H9 (cell line): ENCODE data around the gene SMIM12. TPM values are rescaled to one million over a fixed set of nuclear protein-coding genes. Genes with fewer than 3 reads are reported as not detected.

Source experiments
- DNase-seq: peaks from one replicate; pipeline ENCODE4 v3.0.0-alpha.2; 2017
- H2AFZ ChIP-seq: one replicate; pipeline ENCODE4 v1.6.1; 2013; ENCODE audit warnings: mild to moderate bottlenecking, low read length, control low read depth, moderate library complexity
- H2AK5ac ChIP-seq: 2 replicates; pipeline ENCODE4 v1.6.1; 2013; ENCODE audit warnings: low read length, control low read depth, mixed read lengths; ENCODE audit not compliant: insufficient read length
- H2BK120ac ChIP-seq: one replicate; pipeline ENCODE4 v1.6.1; 2013; ENCODE audit warnings: low read depth, mild to moderate bottlenecking, low read length, control low read depth, inconsistent platforms; ENCODE audit not compliant: poor library complexity, severe bottlenecking
- H2BK12ac ChIP-seq: 2 replicates; pipeline ENCODE4 v1.6.1; 2013; ENCODE audit warnings: low read length, control low read depth, mixed read lengths, low read depth; ENCODE audit not compliant: insufficient read length
- H2BK15ac ChIP-seq: 2 replicates; pipeline ENCODE4 v1.6.1; 2013; ENCODE audit warnings: low read depth, low read length, control low read depth
- H2BK20ac ChIP-seq: one replicate; pipeline ENCODE4 v1.6.1; 2013; ENCODE audit warnings: low read depth, mild to moderate bottlenecking, low read length, control low read depth, inconsistent platforms; ENCODE audit not compliant: poor library complexity, severe bottlenecking
- H2BK5ac ChIP-seq: 2 replicates; pipeline ENCODE4 v1.6.1; 2013; ENCODE audit warnings: low read length, control low read depth, mixed read lengths; ENCODE audit not compliant: insufficient read length
- H3K14ac ChIP-seq: 2 replicates; pipeline ENCODE4 v1.6.1; 2013; ENCODE audit warnings: low read length, control low read depth; ENCODE audit not compliant: insufficient read depth
- H3K18ac ChIP-seq: 2 replicates; pipeline ENCODE4 v1.6.1; 2013; ENCODE audit warnings: low read depth, mild to moderate bottlenecking, mixed read lengths, low read length, control low read depth; ENCODE audit not compliant: insufficient read length
- H3K23ac ChIP-seq: 2 replicates; pipeline ENCODE4 v1.6.1; 2013; ENCODE audit warnings: low read length, control low read depth, mixed read lengths, low read depth; ENCODE audit not compliant: insufficient read length
- H3K23me2 ChIP-seq: 2 replicates; pipeline ENCODE4 v1.6.1; 2013; ENCODE audit warnings: low read depth, mild to moderate bottlenecking, mixed read lengths, low read length, control low read depth; ENCODE audit not compliant: insufficient read length, poor library complexity, severe bottlenecking
- H3K27ac ChIP-seq: 2 replicates; pipeline ENCODE4 v1.5.1; 2013; ENCODE audit warnings: low read length, control low read depth, mixed read lengths, low read depth; ENCODE audit not compliant: insufficient read length
- H3K27me3 ChIP-seq: 2 replicates; pipeline ENCODE4 v1.6.1; 2013; ENCODE audit warnings: low read length, control low read depth, inconsistent platforms; ENCODE audit not compliant: insufficient read depth
- H3K4ac ChIP-seq: 2 replicates; pipeline ENCODE4 v1.6.1; 2013; ENCODE audit warnings: low read depth, mild to moderate bottlenecking, control low read depth, inconsistent platforms, low read length, moderate library complexity
- H3K4me1 ChIP-seq: 2 replicates; pipeline ENCODE4 v1.6.1; 2013; ENCODE audit warnings: low read length, control low read depth, inconsistent platforms; ENCODE audit not compliant: insufficient read depth
- H3K4me2 ChIP-seq: 2 replicates; pipeline ENCODE4 v1.6.1; 2013; ENCODE audit warnings: low read length, control low read depth, mixed read lengths; ENCODE audit not compliant: insufficient read length, insufficient read depth
- H3K56ac ChIP-seq: 2 replicates; pipeline ENCODE4 v1.6.1; 2013; ENCODE audit warnings: low read depth, mild to moderate bottlenecking, mixed read lengths, low read length, control low read depth; ENCODE audit not compliant: insufficient read length
- H3K79me1 ChIP-seq: 2 replicates; pipeline ENCODE4 v1.6.1; 2013; ENCODE audit warnings: low read depth, mild to moderate bottlenecking, moderate library complexity, low read length, control low read depth, inconsistent platforms; ENCODE audit not compliant: insufficient read depth, poor library complexity, severe bottlenecking
- H3K79me2 ChIP-seq: 2 replicates; pipeline ENCODE4 v1.6.1; 2013; ENCODE audit warnings: low read length, control low read depth, inconsistent platforms; ENCODE audit not compliant: insufficient read depth
- H3K9ac ChIP-seq: 2 replicates; pipeline ENCODE4 v1.6.1; 2013; ENCODE audit warnings: low read length, control low read depth, mixed read lengths; ENCODE audit not compliant: insufficient read length; ENCODE audit errors: extremely low read depth
- H3K9me3 ChIP-seq: one replicate; pipeline ENCODE4 v1.6.1; 2013; ENCODE audit warnings: low read depth, low read length, inconsistent platforms; ENCODE audit not compliant: control insufficient read depth
- H3T11ph ChIP-seq: one replicate; pipeline ENCODE4 v1.6.1; 2013; ENCODE audit warnings: mild to moderate bottlenecking, low read length, control low read depth, inconsistent platforms
- H4K20me1 ChIP-seq: one replicate; pipeline ENCODE4 v1.6.1; 2013; ENCODE audit not compliant: control insufficient read depth, insufficient read length, insufficient read depth
- H4K5ac ChIP-seq: 2 replicates; pipeline ENCODE4 v1.6.1; 2013; ENCODE audit warnings: low read depth, mild to moderate bottlenecking, mixed read lengths, low read length, control low read depth; ENCODE audit not compliant: insufficient read length
- H4K8ac ChIP-seq: replicated peaks from 2 replicates; pipeline ENCODE4 v1.6.1; 2013; ENCODE audit warnings: low read length, control low read depth, mixed read lengths, low read depth; ENCODE audit not compliant: insufficient read length
- H4K91ac ChIP-seq: 2 replicates; pipeline ENCODE4 v1.6.1; 2013; ENCODE audit warnings: low read depth, mild to moderate bottlenecking, moderate library complexity, mixed read lengths, low read length, control low read depth; ENCODE audit not compliant: insufficient read length
- H3K27ac Mint-ChIP-seq, 3 experiments: 2 replicates in 2 of 3; 3 replicates in 1 of 3; pipeline ENCODE4 v1.8.0; 2020 to 2021; ENCODE audit warnings: mixed read lengths in 3 of 3, mild to moderate bottlenecking in 1 of 3, moderate library complexity in 1 of 3
- H3K27me3 Mint-ChIP-seq: 2 replicates; pipeline ENCODE4 v1.8.0; 2021; ENCODE audit warnings: low read depth, mild to moderate bottlenecking, moderate library complexity, mixed read lengths
- H3K36me3 Mint-ChIP-seq, 3 experiments: 2 replicates in 2 of 3; 3 replicates in 1 of 3; pipeline ENCODE4 v1.8.0; 2020 to 2021; ENCODE audit warnings: low read depth in 3 of 3, mixed read lengths in 3 of 3; ENCODE audit not compliant: insufficient read depth in 1 of 3
- H3K4me1 Mint-ChIP-seq, 2 experiments: 2 replicates each; pipeline ENCODE4 v1.8.0; 2020; ENCODE audit warnings: mixed read lengths in 2 of 2
- H3K4me3 Mint-ChIP-seq, 2 experiments: 2 replicates in 1 of 2; 3 replicates in 1 of 2; pipeline ENCODE4 v1.8.0; 2020 to 2021; ENCODE audit warnings: mild to moderate bottlenecking in 2 of 2, mixed read lengths in 2 of 2, moderate library complexity in 1 of 2
- H3K9me3 Mint-ChIP-seq, 2 experiments: 2 replicates in 1 of 2; 3 replicates in 1 of 2; pipeline ENCODE4 v1.8.0; 2020; ENCODE audit warnings: mild to moderate bottlenecking in 2 of 2, mixed read lengths in 2 of 2, moderate library complexity in 1 of 2
- WGBS: extraction: QIAGEN DNeasy Blood & Tissue Kit; methylation state at CpG from one replicate; pipeline ENCODE4 v1.1.7; 2013; ENCODE audit warnings: missing lambda C conversion rate, low lambda C conversion rate, mixed read lengths; ENCODE audit not compliant: insufficient read length; ENCODE audit errors: extremely low coverage; 5-methylcytosine and 5-hydroxymethylcytosine counted together
- total RNA-seq: library from RNA; stranded (reverse); gene quantifications from 2 replicates; pipeline ENCODE4 v1.2.1, GENCODE V29; 2021
- TF ChIP-seq, protein P1 (sequence below): fragments of 200-600 bp; sonication (generic); conservative IDR thresholded peaks from 3 replicates; pipeline ENCODE4 v1.8.0; 2021; ENCODE audit warnings: antibody characterized with exemption, mild to moderate bottlenecking

The SMIM12 gene
- total RNA-seq, 1 experiment from 2014 or later = 40.9 TPM

- H2BK20ac ChIP-seq = no peak overlapping the region
- H3K4me3 Mint-ChIP-seq = no peak overlapping the region
- no peak overlapping the region for H3K9ac ChIP-seq
- H3K4me1 ChIP-seq = no peaks in the 10 kb centered on the region
- no peak overlapping the region for H2BK120ac ChIP-seq
- H3K79me2 ChIP-seq = no peaks in the 10 kb centered on the region
- H3T11ph ChIP-seq = no peak overlapping the region
- H2BK5ac ChIP-seq = no peak overlapping the region
- H3K27ac Mint-ChIP-seq = no peak overlapping the region
- no peak overlapping the region for H2AK5ac ChIP-seq
- no peaks in the 10 kb centered on the region for H3K27me3 ChIP-seq
- TF ChIP-seq, protein P1, sequence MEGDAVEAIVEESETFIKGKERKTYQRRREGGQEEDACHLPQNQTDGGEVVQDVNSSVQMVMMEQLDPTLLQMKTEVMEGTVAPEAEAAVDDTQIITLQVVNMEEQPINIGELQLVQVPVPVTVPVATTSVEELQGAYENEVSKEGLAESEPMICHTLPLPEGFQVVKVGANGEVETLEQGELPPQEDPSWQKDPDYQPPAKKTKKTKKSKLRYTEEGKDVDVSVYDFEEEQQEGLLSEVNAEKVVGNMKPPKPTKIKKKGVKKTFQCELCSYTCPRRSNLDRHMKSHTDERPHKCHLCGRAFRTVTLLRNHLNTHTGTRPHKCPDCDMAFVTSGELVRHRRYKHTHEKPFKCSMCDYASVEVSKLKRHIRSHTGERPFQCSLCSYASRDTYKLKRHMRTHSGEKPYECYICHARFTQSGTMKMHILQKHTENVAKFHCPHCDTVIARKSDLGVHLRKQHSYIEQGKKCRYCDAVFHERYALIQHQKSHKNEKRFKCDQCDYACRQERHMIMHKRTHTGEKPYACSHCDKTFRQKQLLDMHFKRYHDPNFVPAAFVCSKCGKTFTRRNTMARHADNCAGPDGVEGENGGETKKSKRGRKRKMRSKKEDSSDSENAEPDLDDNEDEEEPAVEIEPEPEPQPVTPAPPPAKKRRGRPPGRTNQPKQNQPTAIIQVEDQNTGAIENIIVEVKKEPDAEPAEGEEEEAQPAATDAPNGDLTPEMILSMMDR = no peak
- no peaks in the 10 kb centered on the region for H3K23me2 ChIP-seq
- no peak overlapping the region for H4K91ac ChIP-seq
- no peak overlapping the region for H2BK15ac ChIP-seq
- peaks cover 9 to 16% of the 10 kb centered on the region in 2 experiments for H3K4me1 Mint-ChIP-seq
- H3K36me3 Mint-ChIP-seq = no peaks in the 10 kb centered on the region
- DNase-seq = no peak
- H3K27me3 Mint-ChIP-seq = peaks cover 27% of the 10 kb centered on the region
- H2AFZ ChIP-seq = no peak overlapping the region
- no peak overlapping the region for H2BK12ac ChIP-seq
- H3K27ac ChIP-seq = no peak overlapping the region
- no peak overlapping the region for H3K14ac ChIP-seq
- H3K9me3 ChIP-seq = no peaks in the 10 kb centered on the region
- H3K4me2 ChIP-seq = no peak overlapping the region
- no peak overlapping the region for H4K8ac ChIP-seq
- H4K5ac ChIP-seq = no peak overlapping the region
- H4K20me1 ChIP-seq = no peaks in the 10 kb centered on the region
- H3K56ac ChIP-seq = no peak overlapping the region
- no peak overlapping the region for H3K4ac ChIP-seq
- no peaks in the 10 kb centered on the region for H3K9me3 Mint-ChIP-seq
- no peak overlapping the region for H3K23ac ChIP-seq
- H3K18ac ChIP-seq = no peak overlapping the region
- WGBS = no CpG with 5 or more reads among the region's 7 CpGs
- H3K79me1 ChIP-seq = no peaks in the 10 kb centered on the region
Measured at GRCh38 chr1:34901919-34902318, 42.4 kb upstream of the SMIM12 start.
